GM21825 (cell line): ENCODE measurements around the gene PALB2.
"Not testable (repeated sequence)": the region's sequence is repeated elsewhere in the genome, so short reads cannot be mapped to it uniquely, and the experiment has no call there.

Source experiments
- ATAC-seq: cut with Tn5 transposase; IDR thresholded peaks from one replicate; pipeline ENCODE4 v1.9.1; 2021; ENCODE audit warnings: mild to moderate bottlenecking, moderate library complexity; ENCODE audit not compliant: unreplicated experiment

PALB2 gene

GRCh38 chr16:23650674-23651416 is 9.7 kb upstream of the PALB2 start:
- no peak for ATAC-seq

GRCh38 chr16:23642246-23642774 is 1.2 kb upstream of the PALB2 start:
- ATAC-seq = no peak

GRCh38 chr16:23640615-23640930 is 537 bp downstream of the PALB2 start:
- ATAC-seq = no peak

- ATAC-seq = no peak
Observed at GRCh38 chr16:23635958-23636357, 5.2 kb downstream of the PALB2 start.

- no peak for ATAC-seq
Observed at GRCh38 chr16:23634461-23635036, 6.6 kb downstream of the PALB2 start.

GRCh38 chr16:23631874-23632273 is 9.2 kb downstream of the PALB2 start:
- not testable (repeated sequence) for ATAC-seq

GRCh38 chr16:23629516-23629915 is 11.6 kb downstream of the PALB2 start:
- ATAC-seq = no peak

- ATAC-seq = no peak
Observed at GRCh38 chr16:23624092-23624491, 17.0 kb downstream of the PALB2 start.

- ATAC-seq = no peak
Observed at GRCh38 chr16:23615805-23616204, 25.3 kb downstream of the PALB2 start.

GRCh38 chr16:23611936-23612335 is 29.2 kb downstream of the PALB2 start:
- ATAC-seq = no peak

GRCh38 chr16:23610905-23611304 is 30.2 kb downstream of the PALB2 start:
- not testable (repeated sequence) for ATAC-seq

- no peak for ATAC-seq
Observed at GRCh38 chr16:23609929-23610328, 31.2 kb downstream of the PALB2 start.

GRCh38 chr16:23608194-23608593 is 32.9 kb downstream of the PALB2 start:
- no peak for ATAC-seq

GRCh38 chr16:23607726-23608125 is 33.4 kb downstream of the PALB2 start:
- no peak for ATAC-seq

GRCh38 chr16:23597003-23597756 is 43.9 kb downstream of the PALB2 start:
- ATAC-seq = no peak

- peak; percentile 95 for ATAC-seq
Observed at GRCh38 chr16:23595951-23596720, 45.0 kb downstream of the PALB2 start, which contains the start of gene NDUFAB1. Gene NDUFAB1, minus strand, starts transcription at chr16:23596316. Its CDS starts 26 bp downstream, at chr16:23596290.

- ATAC-seq = no peak
Observed at GRCh38 chr16:23595246-23595950, 45.7 kb downstream of the PALB2 start.

- no peak for ATAC-seq
Observed at GRCh38 chr16:23594186-23594585, 46.9 kb downstream of the PALB2 start.

GRCh38 chr16:23590181-23590580 is 50.9 kb downstream of the PALB2 start:
- no peak for ATAC-seq

- ATAC-seq = no peak
Observed at GRCh38 chr16:23587726-23588125, 53.4 kb downstream of the PALB2 start.
